ENCODE measurements around the gene ATP6V0E1. TPM values are rescaled to one million over a fixed set of nuclear protein-coding genes. Genes with fewer than 3 reads are reported as not detected.

The ATP6V0E1 gene
- total and polyA plus RNA-seq, 2 of the 8 experiments (the other 6 are each of a cell fraction or from before 2014, with no cell fraction given): 108 to 134 TPM

- TF ChIP-seq CHD7 (IDR thresholded peaks at IDR 0.05; ENCODE audit: insufficient replicate concordance, low read length): no peak
- TF ChIP-seq CTCF (IDR thresholded peaks at IDR 0.05; ENCODE audit: control extremely low read depth in 1 of 3, insufficient read depth in 1 of 3, low read depth in 1 of 3, low read length in 3 of 3): no peak
These were observed 58.6 kb downstream of the ATP6V0E1 start (continued) for GRCh38 chr5:173041881-173042762.
